ENCODE data around the gene ARID4A.
A peak's percentile ranks its signal among the peaks of the same experiment; 100 is the strongest.
"Not testable (repeated sequence)": the region's sequence is repeated elsewhere in the genome, so short reads cannot be mapped to it uniquely, and the experiment has no call there.

ARID4A gene

GRCh38 chr14:58362798-58363412 is 64.5 kb downstream of the ARID4A start:
- no peak for DNase-seq

- DNase-seq = no peak
Observed at GRCh38 chr14:58364316-58364715, 66.0 kb downstream of the ARID4A start.

- no peak for DNase-seq
Observed at GRCh38 chr14:58367296-58367695, 68.9 kb downstream of the ARID4A start.

GRCh38 chr14:58368956-58369355 is 70.6 kb downstream of the ARID4A start:
- no peak for DNase-seq

GRCh38 chr14:58376791-58377190 is 78.4 kb downstream of the ARID4A start:
- no peak for DNase-seq

- no peak for DNase-seq
Observed at GRCh38 chr14:58390830-58391229, 92.5 kb downstream of the ARID4A start.

- no peak for DNase-seq
Observed at GRCh38 chr14:58395562-58395811, 97.1 kb downstream of the ARID4A start.

- DNase-seq = peak in 44 of 56 donors; percentile 5 to 67 (median 30)
Observed at GRCh38 chr14:58395812-58396788, 97.7 kb downstream of the ARID4A start, which contains the start of gene TOMM20L. Gene TOMM20L (plus strand): TSS chr14:58395930. CDS start chr14:58395958, 28 bp downstream.

- no peak for DNase-seq
Observed at GRCh38 chr14:58397156-58397555, 98.8 kb downstream of the ARID4A start.

- DNase-seq = no peak
Observed at GRCh38 chr14:58398495-58398894, 100.1 kb downstream of the ARID4A start.

- DNase-seq = no peak
Observed at GRCh38 chr14:58398895-58399294, 100.5 kb downstream of the ARID4A start.

GRCh38 chr14:58401587-58401986 is 103.2 kb downstream of the ARID4A start:
- no peak for DNase-seq

- DNase-seq = peak in 7 of 56 donors; percentile 2 to 35 (median 9)
Observed at GRCh38 chr14:58408681-58409215, 110.4 kb downstream of the ARID4A start.

- no peak for DNase-seq
Observed at GRCh38 chr14:58414845-58415244, 116.5 kb downstream of the ARID4A start.

GRCh38 chr14:58415636-58416547 is 117.5 kb downstream of the ARID4A start:
- DNase-seq = no peak

GRCh38 chr14:58416934-58417333 is 118.6 kb downstream of the ARID4A start:
- DNase-seq = not testable (repeated sequence)
